GM12878 (cell line): Measurements from ENCODE around the gene LYL1.

Source experiments
- BRCA1 ChIP-seq: IDR thresholded peaks from 2 replicates; pipeline ENCODE4 v1.6.1; 2011; ENCODE audit warnings: low read depth, low read length, improper control_type of control experiment
- CTCF ChIP-seq, 3 experiments: IDR thresholded peaks in 2 of 3; conservative IDR thresholded peaks in 1 of 3; 2 replicates each; pipeline ENCODE4 v1.5.1; 2011; ENCODE audit warnings: low read depth in 3 of 3, low read length in 3 of 3, mild to moderate bottlenecking in 3 of 3, control low read depth in 2 of 3, moderate library complexity in 2 of 3, inconsistent platforms in 1 of 3, mixed read lengths in 1 of 3; ENCODE audit not compliant: control insufficient read depth in 2 of 3, insufficient read depth in 1 of 3; ENCODE audit errors: extremely low read depth in 1 of 3
- EZH2 ChIP-seq: IDR thresholded peaks from 2 replicates; pipeline ENCODE4 v1.6.1; 2012; ENCODE audit warnings: low read depth, mild to moderate bottlenecking, control low read depth, inconsistent platforms, low read length, borderline replicate concordance; ENCODE audit not compliant: control insufficient read depth
- SIN3A ChIP-seq: IDR thresholded peaks from 2 replicates; pipeline ENCODE4 v1.6.1; 2012; ENCODE audit warnings: low read depth, low read length, improper control_type of control experiment
- TBL1XR1 ChIP-seq: IDR thresholded peaks from 2 replicates; pipeline ENCODE4 v1.6.1; 2012; ENCODE audit warnings: low read depth, low read length, improper control_type of control experiment
- YY1 ChIP-seq: IDR thresholded peaks from 2 replicates; pipeline ENCODE4 v1.6.1; 2011; ENCODE audit warnings: low read depth, mild to moderate bottlenecking, low read length

- TF ChIP-seq SIN3A (no peak), EZH2 (no peak), YY1 (no peak), BRCA1 (no peak), TBL1XR1 (no peak), CTCF (IDR thresholded peaks at IDR 0.05 in 2 of 3, conservative IDR thresholded peaks at IDR 0.05 in 1 of 3; ENCODE audit: control insufficient read depth in 2 of 3, extremely low read depth in 1 of 3, insufficient read depth in 1 of 3, low read depth in 3 of 3, low read length in 3 of 3) (no peak)
These were observed 17.0 kb downstream of the LYL1 start for GRCh38 chr19:13085666-13086065.
